Lower leg skin (tissue), 4 donors: ENCODE results near the gene LPCAT4. TPM values are rescaled to one million over a fixed set of nuclear protein-coding genes. Genes with fewer than 3 reads are reported as not detected.

Experiments used
- DNase-seq, 2 donors: peaks; one replicate each; pipeline ENCODE4 v3.0.0-alpha.2; 2019; ENCODE audit warnings: low spot score in 2 of 2
- H3K4me3 ChIP-seq: fragments of 200-600 bp; sonication (generic); 2 replicates; pipeline ENCODE4 v1.5.1; 2017; ENCODE audit warnings: mild to moderate bottlenecking, low read depth; ENCODE audit not compliant: poor library complexity, severe bottlenecking
- POLR2A ChIP-seq, 2 donors: fragments of 450-650 bp; IDR thresholded peaks; one replicate each; pipeline ENCODE4 v1.6.1; 2016 to 2017; ENCODE audit warnings: antibody characterized with exemption in 2 of 2, mild to moderate bottlenecking in 1 of 2, moderate library complexity in 1 of 2
- WGBS, 2 donors: methylation state at CpG; one replicate each; pipeline ENCODE4 v1.1.5; 2018; 5-methylcytosine and 5-hydroxymethylcytosine counted together
- intact Hi-C: fragments of 100-400 bp; cut with DNase I; formaldehyde crosslinking; loops from one replicate; pipeline ENCODE4 v1.15.0; 2023; ENCODE audit warnings: low total_unique reads
- total RNA-seq, 4 donors: library from RNA; depleted of rRNA; stranded (reverse); fragments of >200 nt; gene quantifications; one replicate each; pipeline ENCODE4 v1.1.0, GENCODE V29; 2016
- TF ChIP-seq, protein P1 (sequence below), 3 donors: fragments of 450-650 bp; IDR thresholded peaks; one replicate each; pipeline ENCODE4 v1.5.1; 2016; ENCODE audit warnings: antibody characterized with exemption in 3 of 3, mild to moderate bottlenecking in 3 of 3, moderate library complexity in 2 of 3

The LPCAT4 gene
- total RNA-seq, 4 donors from 2014 or later = 19.0 to 36.4 (median 27.0) TPM

DNA sequence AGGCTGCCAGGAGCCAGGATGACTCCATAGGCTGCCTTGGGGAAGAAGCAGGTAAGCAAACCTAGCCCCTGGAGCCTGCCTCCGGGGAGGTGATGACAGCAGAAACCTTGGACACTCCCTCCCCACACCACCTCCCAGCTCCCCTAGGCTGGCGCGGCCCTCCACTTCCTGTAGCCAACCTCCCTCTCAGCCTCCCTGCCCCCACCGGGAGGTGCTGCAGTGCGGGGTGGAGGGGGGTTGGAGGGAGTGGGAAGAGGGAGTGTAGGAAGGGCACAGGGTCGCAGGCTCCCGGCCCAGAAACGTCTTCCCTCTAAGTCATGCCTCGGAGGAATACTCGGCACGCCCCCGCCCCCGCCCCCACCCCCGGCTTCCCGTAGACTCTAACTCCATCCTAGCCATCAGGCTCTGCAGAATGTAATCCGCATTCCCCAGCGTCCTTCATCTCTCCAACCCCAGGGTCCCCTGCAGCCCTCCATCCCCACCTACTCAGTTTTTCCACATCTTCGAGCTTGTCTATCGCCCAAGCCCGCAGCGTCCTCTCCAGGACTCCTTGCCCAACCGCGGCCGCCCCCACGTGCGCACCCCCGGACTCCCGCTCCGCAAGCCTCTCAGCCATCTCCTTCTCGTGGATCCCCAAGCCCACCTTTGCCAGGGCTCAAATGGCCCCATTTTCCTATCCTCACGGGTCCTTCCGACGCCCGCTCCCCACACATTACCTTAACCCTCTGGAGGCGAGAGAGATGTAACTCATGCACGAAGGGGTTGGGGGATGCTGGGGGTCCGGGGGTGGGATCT, 528 bp downstream of the LPCAT4 start:
- WGBS, 2 donors = 0 to 1% methylated on average over 33 to 36 of the region's 37 CpGs
- intact Hi-C loops = loop anchor here (10.0 kb wide), 3 partner anchors 218 to 558 kb away; partner anchors contain the start of gene GOLGA8B
- TF ChIP-seq, protein P1, sequence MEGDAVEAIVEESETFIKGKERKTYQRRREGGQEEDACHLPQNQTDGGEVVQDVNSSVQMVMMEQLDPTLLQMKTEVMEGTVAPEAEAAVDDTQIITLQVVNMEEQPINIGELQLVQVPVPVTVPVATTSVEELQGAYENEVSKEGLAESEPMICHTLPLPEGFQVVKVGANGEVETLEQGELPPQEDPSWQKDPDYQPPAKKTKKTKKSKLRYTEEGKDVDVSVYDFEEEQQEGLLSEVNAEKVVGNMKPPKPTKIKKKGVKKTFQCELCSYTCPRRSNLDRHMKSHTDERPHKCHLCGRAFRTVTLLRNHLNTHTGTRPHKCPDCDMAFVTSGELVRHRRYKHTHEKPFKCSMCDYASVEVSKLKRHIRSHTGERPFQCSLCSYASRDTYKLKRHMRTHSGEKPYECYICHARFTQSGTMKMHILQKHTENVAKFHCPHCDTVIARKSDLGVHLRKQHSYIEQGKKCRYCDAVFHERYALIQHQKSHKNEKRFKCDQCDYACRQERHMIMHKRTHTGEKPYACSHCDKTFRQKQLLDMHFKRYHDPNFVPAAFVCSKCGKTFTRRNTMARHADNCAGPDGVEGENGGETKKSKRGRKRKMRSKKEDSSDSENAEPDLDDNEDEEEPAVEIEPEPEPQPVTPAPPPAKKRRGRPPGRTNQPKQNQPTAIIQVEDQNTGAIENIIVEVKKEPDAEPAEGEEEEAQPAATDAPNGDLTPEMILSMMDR (IDR thresholded peaks at IDR 0.05) = no peak
- DNase-seq = peak; percentile 24 to 89
- peak overlapping the region; percentile 90 for H3K4me3 ChIP-seq

- intact Hi-C loops = loop anchor here (10.0 kb wide), 3 partner anchors 219 to 559 kb away; partner anchors contain the start of gene GOLGA8B
- TF ChIP-seq POLR2A (IDR thresholded peaks at IDR 0.05) = no peak
- TF ChIP-seq, protein P1 (IDR thresholded peaks at IDR 0.05) = no peak
- H3K4me3 ChIP-seq = no peak overlapping the region
- DNase-seq = no peak
- 44 to 50% methylated on average over 5 of the region's 5 CpGs for WGBS, 2 donors
Observed at GRCh38 chr15:34365836-34366235, 1.2 kb downstream of the LPCAT4 start.

GRCh38 chr15:34365091-34365825, 1.7 kb downstream of the LPCAT4 start:
- no peak overlapping the region for H3K4me3 ChIP-seq
- intact Hi-C loops = loop anchor here (10.0 kb wide), 3 partner anchors 220 to 560 kb away; partner anchors contain the start of gene GOLGA8B
- DNase-seq = no peak
- 84 to 90% methylated on average over 16 of the region's 16 CpGs for WGBS, 2 donors
- TF ChIP-seq, protein P1 (IDR thresholded peaks at IDR 0.05) = no peak
- no peak for TF ChIP-seq POLR2A (IDR thresholded peaks at IDR 0.05)

DNA sequence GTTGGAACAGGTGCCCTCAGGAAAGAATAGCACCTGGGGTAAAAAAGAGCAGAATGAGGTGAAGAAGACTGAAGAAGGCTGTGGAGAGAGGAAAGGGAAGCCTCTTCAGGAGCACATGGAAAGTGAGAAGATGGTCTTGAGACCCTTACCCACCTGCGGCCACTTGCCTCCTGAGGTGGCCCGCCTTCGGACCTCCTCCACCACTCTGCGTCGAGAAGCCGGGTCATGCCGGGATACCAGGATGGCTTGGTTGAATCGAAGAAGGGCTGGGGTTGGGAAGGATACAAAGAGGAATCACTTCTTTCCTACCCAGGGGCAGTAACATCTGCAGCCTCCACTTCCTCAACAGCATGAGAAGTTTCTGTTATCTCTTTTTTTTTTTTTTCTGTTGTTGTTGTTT, 3.0 kb downstream of the LPCAT4 start:
- intact Hi-C loops = loop anchor here (10.0 kb wide), 3 partner anchors 221 to 561 kb away; partner anchors contain the start of gene GOLGA8B
- DNase-seq = no peak
- TF ChIP-seq, protein P1 (IDR thresholded peaks at IDR 0.05) = no peak
- 93 to 95% methylated on average over 8 of the region's 8 CpGs for WGBS, 2 donors
- H3K4me3 ChIP-seq = no peak overlapping the region

- intact Hi-C loops = loop anchor here (10.0 kb wide), 3 partner anchors 223 to 563 kb away; partner anchors contain the start of gene GOLGA8B
- no peak overlapping the region for H3K4me3 ChIP-seq
- DNase-seq = no peak
- TF ChIP-seq POLR2A (IDR thresholded peaks at IDR 0.05) = no peak
- TF ChIP-seq, protein P1 (IDR thresholded peaks at IDR 0.05) = no peak
- 78% methylated on average over 10 of the region's 10 CpGs for WGBS, 2 donors
Observed at GRCh38 chr15:34362047-34362773, 4.8 kb downstream of the LPCAT4 start.
